ENCODE measurements around the gene GNA15. TPM values are rescaled to one million over a fixed set of nuclear protein-coding genes. Genes with fewer than 3 reads are reported as not detected.

Gene GNA15
- total and polyA plus RNA-seq, 2 of the 8 experiments (the other 6 are each of a cell fraction or from before 2014, with no cell fraction given): 0.26 to 0.45 TPM

- H3K79me2 ChIP-seq (ENCODE audit: control insufficient read depth in 1 of 2, insufficient read depth in 2 of 2, low read length in 2 of 2): no peaks in the 10 kb centered on the region
- peaks cover 0 to 4% (median 0%) of the 10 kb centered on the region in 4 experiments; a peak in 1 of 7 replicates for H3K4me1 ChIP-seq (replicated peaks in 1 of 4; ENCODE audit: control insufficient read depth in 3 of 4, insufficient read depth in 4 of 4, low read length in 3 of 4)
- H3K18ac ChIP-seq (ENCODE audit: extremely low read depth, low read length): no peak overlapping the region
- FAIRE-seq (no peak), DNase-seq (ENCODE audit: low read depth in 1 of 2, low spot score in 2 of 2) (no peak)
- H2BK5ac ChIP-seq (ENCODE audit: low read depth, low read length): no peak overlapping the region
- no peak overlapping the region for H2AFZ ChIP-seq (ENCODE audit: low read length)
- H4K20me1 ChIP-seq (replicated peaks in 1 of 2; ENCODE audit: control insufficient read depth in 1 of 2, insufficient read depth in 2 of 2, low read length in 2 of 2): no peaks in the 10 kb centered on the region
- no peak overlapping the region for H3K4me3 ChIP-seq (ENCODE audit: extremely low read depth in 1 of 4, insufficient read depth in 2 of 4, low read depth in 3 of 4, low read length in 4 of 4)
- H3K36me3 ChIP-seq (ENCODE audit: control insufficient read depth in 2 of 4, insufficient read depth in 4 of 4, low read length in 3 of 4): no peaks in the 10 kb centered on the region
- H4K5ac ChIP-seq (ENCODE audit: insufficient read length, low read depth, low read length): no peak overlapping the region
- no peak overlapping the region for H3K56ac ChIP-seq (replicated peaks; ENCODE audit: insufficient read length, low read depth, low read length)
- no peaks in the 10 kb centered on the region for H3K9me3 ChIP-seq (ENCODE audit: insufficient read depth in 2 of 2, low read depth in 1 of 2, low read length in 1 of 2)
- WGBS, 2 experiments (ENCODE audit: extremely low coverage in 1 of 2, insufficient coverage in 1 of 2, insufficient read length in 1 of 2, insufficient replicate concordance in 2 of 2, low coverage in 1 of 2, low lambda C conversion rate in 2 of 2, missing lambda C conversion rate in 1 of 2): 93% methylated on average over 19 of the region's 24 CpGs; no CpG with 5 or more reads in 1 of the 2 experiments
- CTCF ChIA-PET (ENCODE audit: partially characterized antibody): interaction anchor here (0.8 to 10.8 kb wide), 9 partner anchors 11 to 227 kb away, joined by 3 to 166 read pairs (median 7); no protein-coding TSS in a partner anchor
- H3K23me2 ChIP-seq (ENCODE audit: low read depth, low read length): no peaks in the 10 kb centered on the region
- H2BK15ac ChIP-seq (ENCODE audit: low read length): no peak overlapping the region
- no peak overlapping the region for H3K14ac ChIP-seq (ENCODE audit: insufficient read length)
- no peak overlapping the region for H4K91ac ChIP-seq (replicated peaks; ENCODE audit: insufficient read length, low read length)
- no peak overlapping the region for H3K23ac ChIP-seq (ENCODE audit: insufficient read length)
- no peak overlapping the region for H2BK120ac ChIP-seq (replicated peaks; ENCODE audit: low read depth, low read length)
- no peak overlapping the region for H3K4ac ChIP-seq (replicated peaks; ENCODE audit: insufficient read length, low read depth, low read length)
- no peak overlapping the region for H2BK20ac ChIP-seq (ENCODE audit: low read length)
- no peak overlapping the region for H2BK12ac ChIP-seq (ENCODE audit: low read depth, low read length)
- no peak overlapping the region for H2AK5ac ChIP-seq (ENCODE audit: low read depth, low read length)
- H3K4me2 ChIP-seq (ENCODE audit: insufficient read depth in 1 of 2, low read depth in 2 of 2, low read length in 2 of 2): no peak overlapping the region
- H3K9ac ChIP-seq (replicated peaks in 1 of 4; ENCODE audit: extremely low read depth in 1 of 4, low read depth in 3 of 4, low read length in 3 of 4): no peak overlapping the region
- no peaks in the 10 kb centered on the region for H3K79me1 ChIP-seq (ENCODE audit: low read depth, low read length)
- TF ChIP-seq CBX5 (IDR thresholded peaks at IDR 0.05; ENCODE audit: low read depth, low read length) (no peak), BACH1 (IDR thresholded peaks at IDR 0.05; ENCODE audit: low read length) (no peak), BRCA1 (IDR thresholded peaks at IDR 0.05; ENCODE audit: low read depth, low read length) (no peak), SUZ12 (IDR thresholded peaks at IDR 0.05; ENCODE audit: low read length) (no peak), CHD2 (IDR thresholded peaks at IDR 0.05; ENCODE audit: low read length) (no peak), SIRT6 (IDR thresholded peaks at IDR 0.05; ENCODE audit: low read length) (no peak), RBBP5 (IDR thresholded peaks at IDR 0.05; ENCODE audit: borderline replicate concordance, low read depth, low read length) (no peak), ZNF274 (IDR thresholded peaks at IDR 0.05; ENCODE audit: borderline replicate concordance, extremely low read depth, low read length) (no peak)
- H4K8ac ChIP-seq (ENCODE audit: extremely low read depth, insufficient read depth, low read length): peak overlapping the region; percentile 14; the same call in 1 of the 2 replicates
- POLR2A ChIA-PET (ENCODE audit: partially characterized antibody): interaction anchor here (0.8 kb wide), 1 partner anchor 35 kb away, joined by 3 read pairs; no protein-coding TSS in a partner anchor
- no peaks in the 10 kb centered on the region for H3K27me3 ChIP-seq (replicated peaks in 1 of 4; ENCODE audit: control insufficient read depth in 3 of 4, extremely low read depth in 1 of 4, insufficient read depth in 3 of 4, low read length in 3 of 4)
- no peak overlapping the region for H3K27ac ChIP-seq (ENCODE audit: low read depth, low read length)
Measured at GRCh38 chr19:3131168-3131567, 4.7 kb upstream of the GNA15 start.
